Neural cell (in vitro differentiated cells): Measurements from ENCODE around the gene DNM2.

Experiments used
- EP300 ChIP-seq: fragments of 450-650 bp; conservative IDR thresholded peaks from 2 replicates; pipeline ENCODE4 v1.6.1; 2014; ENCODE audit warnings: antibody characterized with exemption, mild to moderate bottlenecking, moderate library complexity; ENCODE audit not compliant: poor library complexity, severe bottlenecking
- EZH2 ChIP-seq: fragments of 200-600, 300-800 bp; shearing (Covaris generic), sonication (generic); IDR thresholded peaks from 2 replicates; pipeline ENCODE4 v1.6.1; 2014; ENCODE audit warnings: antibody characterized with exemption, low read length, borderline replicate concordance, mild to moderate bottlenecking; ENCODE audit not compliant: insufficient read depth, poor library complexity, severe bottlenecking
- TF ChIP-seq, protein P1 (sequence below): fragments of 450-650 bp; IDR thresholded peaks from 2 replicates; pipeline ENCODE4 v1.5.1; 2014; ENCODE audit warnings: antibody characterized with exemption, mild to moderate bottlenecking, moderate library complexity; ENCODE audit not compliant: poor library complexity, severe bottlenecking

DNA sequence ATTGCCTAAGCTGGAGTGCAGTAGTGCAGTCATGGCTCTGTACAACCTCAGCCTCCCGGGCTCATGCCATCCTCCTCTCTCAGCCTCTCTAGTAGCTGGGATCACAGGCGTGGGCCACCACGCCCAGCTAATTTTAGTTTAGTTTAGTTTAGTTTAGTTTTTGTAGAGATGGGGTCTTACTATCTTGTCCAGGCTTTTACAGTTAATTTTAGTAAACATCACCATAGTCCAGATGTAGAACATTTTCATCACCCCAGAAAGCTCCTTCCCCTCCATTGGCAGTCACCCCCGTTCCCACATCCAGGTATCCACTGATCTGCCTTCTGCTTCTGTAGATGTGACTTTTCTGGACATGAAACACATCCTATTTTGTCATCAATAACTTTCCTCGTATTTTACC is 41.1 kb downstream of the DNM2 start:
- no peak for TF ChIP-seq EP300
- TF ChIP-seq, protein P1, sequence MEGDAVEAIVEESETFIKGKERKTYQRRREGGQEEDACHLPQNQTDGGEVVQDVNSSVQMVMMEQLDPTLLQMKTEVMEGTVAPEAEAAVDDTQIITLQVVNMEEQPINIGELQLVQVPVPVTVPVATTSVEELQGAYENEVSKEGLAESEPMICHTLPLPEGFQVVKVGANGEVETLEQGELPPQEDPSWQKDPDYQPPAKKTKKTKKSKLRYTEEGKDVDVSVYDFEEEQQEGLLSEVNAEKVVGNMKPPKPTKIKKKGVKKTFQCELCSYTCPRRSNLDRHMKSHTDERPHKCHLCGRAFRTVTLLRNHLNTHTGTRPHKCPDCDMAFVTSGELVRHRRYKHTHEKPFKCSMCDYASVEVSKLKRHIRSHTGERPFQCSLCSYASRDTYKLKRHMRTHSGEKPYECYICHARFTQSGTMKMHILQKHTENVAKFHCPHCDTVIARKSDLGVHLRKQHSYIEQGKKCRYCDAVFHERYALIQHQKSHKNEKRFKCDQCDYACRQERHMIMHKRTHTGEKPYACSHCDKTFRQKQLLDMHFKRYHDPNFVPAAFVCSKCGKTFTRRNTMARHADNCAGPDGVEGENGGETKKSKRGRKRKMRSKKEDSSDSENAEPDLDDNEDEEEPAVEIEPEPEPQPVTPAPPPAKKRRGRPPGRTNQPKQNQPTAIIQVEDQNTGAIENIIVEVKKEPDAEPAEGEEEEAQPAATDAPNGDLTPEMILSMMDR = no peak
- no peak for TF ChIP-seq EZH2
